AG04449 (cell line): Measurements from ENCODE around the gene MBNL1.

Experiments used
- CTCF ChIA-PET: fragments of 350-600 bp; formaldehyde crosslinking; extraction: SDS; loops from one replicate; lab custom pipeline; 2021; ENCODE audit warnings: antibody characterized with exemption; lab: Yijun Ruan, JAX
- POLR2A ChIA-PET: fragments of 400-600, 350-600 bp; formaldehyde crosslinking; extraction: SDS; loops from one replicate; lab custom pipeline; 2020; ENCODE audit warnings: antibody characterized with exemption, inconsistent platforms; lab: Yijun Ruan, JAX
- DNase-seq: peaks from one replicate; pipeline ENCODE4 v3.0.0-alpha.2; 2010; ENCODE audit warnings: low read depth, low spot score
- H3K4me3 ChIP-seq: 2 replicates; pipeline ENCODE4 v1.5.1; 2011; ENCODE audit warnings: low read depth, mild to moderate bottlenecking, control low read depth, low read length
- CTCF ChIP-seq: IDR thresholded peaks from one replicate; pipeline ENCODE4 v1.5.1; 2011; ENCODE audit warnings: mild to moderate bottlenecking, moderate library complexity, low read length, control low read depth, inconsistent platforms; ENCODE audit not compliant: insufficient read depth; ENCODE audit errors: missing control alignments

Gene MBNL1

GRCh38 chr3:152266221-152266995, 2.3 kb upstream of the MBNL1 start:
- POLR2A ChIA-PET: interaction anchor here (1.4 to 1.8 kb wide), 2 partner anchors 21 to 91 kb away, joined by 4 to 6 read pairs; no protein-coding TSS in a partner anchor

GRCh38 chr3:152267831-152268554, 736 bp upstream of the MBNL1 start:
- CTCF ChIA-PET: interaction anchor here (1.0 to 1.5 kb wide), 4 partner anchors 84 to 204 kb away, joined by 3 to 7 read pairs (median 4); no protein-coding TSS in a partner anchor
- no peak for DNase-seq
- TF ChIP-seq CTCF: no peak
- peak overlapping the region; percentile 76 for H3K4me3 ChIP-seq
- POLR2A ChIA-PET: interaction anchor here (0.7 to 2.4 kb wide), 12 partner anchors 46 to 343 kb away, joined by 3 to 22 read pairs (median 5); no protein-coding TSS in a partner anchor

More at GRCh38 chr3:152266221-152266995, 2.3 kb upstream of the MBNL1 start:
- peak overlapping the region; percentile 26; the same call in 1 of the 2 replicates for H3K4me3 ChIP-seq
- peak; percentile 93 for DNase-seq
- CTCF ChIA-PET: no interaction called here
- no peak for TF ChIP-seq CTCF

- DNase-seq: peak; percentile 74
These were observed 514 bp downstream of the MBNL1 start for GRCh38 chr3:152269056-152269830.

GRCh38 chr3:152269831-152270734, 1.4 kb downstream of the MBNL1 start:
- no peak for TF ChIP-seq CTCF
- POLR2A ChIA-PET: interaction anchor here (0.6 to 2.4 kb wide), 14 partner anchors 10 to 244 kb away, joined by 3 to 22 read pairs (median 5); no protein-coding TSS in a partner anchor
- CTCF ChIA-PET: interaction anchor here (0.7 to 1.5 kb wide), 3 partner anchors 171 to 198 kb away, joined by 3 to 4 read pairs (median 3); no protein-coding TSS in a partner anchor
- H3K4me3 ChIP-seq: peak overlapping the region; percentile 76
- peak; percentile 24 for DNase-seq

More at GRCh38 chr3:152269056-152269830, 514 bp downstream of the MBNL1 start:
- TF ChIP-seq CTCF: no peak
- POLR2A ChIA-PET: interaction anchor here (0.6 to 2.4 kb wide), 20 partner anchors 11 to 243 kb away, joined by 3 to 22 read pairs (median 5); no protein-coding TSS in a partner anchor
- CTCF ChIA-PET: interaction anchor here (0.7 to 1.5 kb wide), 3 partner anchors 172 to 197 kb away, joined by 3 to 4 read pairs (median 3); no protein-coding TSS in a partner anchor
- H3K4me3 ChIP-seq: peak overlapping the region; percentile 76

- peak overlapping the region; percentile 76 for H3K4me3 ChIP-seq
- CTCF ChIA-PET: no interaction called here
- POLR2A ChIA-PET: no interaction called here
- DNase-seq: no peak
- TF ChIP-seq CTCF: no peak
These were observed 2.2 kb downstream of the MBNL1 start for GRCh38 chr3:152270937-152271336.
